ENCODE measurements around the gene HARS1.

GRCh38 chr5:140718266-140718592, 27.1 kb upstream of the HARS1 start:
- no peak for TF ChIP-seq CTCF (conservative IDR thresholded peaks at IDR 0.05 in 1 of 2, IDR thresholded peaks at IDR 0.05 in 1 of 2; ENCODE audit: low read depth in 1 of 2, low read length in 2 of 2)
- no peak for TF ChIP-seq EZH2 (IDR thresholded peaks at IDR 0.05; ENCODE audit: low read length, missing control alignments)

All from fibroblast of lung (primary cell).